Panc1 (cell line): Measurements from ENCODE around the gene HEPACAM2.

Experiments
- CTCF ChIP-seq: fragments of 450-650 bp; IDR thresholded peaks from 2 replicates; pipeline ENCODE4 v1.5.1; 2017; ENCODE audit warnings: mild to moderate bottlenecking
- SIN3A ChIP-seq: IDR thresholded peaks from 2 replicates; pipeline ENCODE4 v1.6.1; 2012; ENCODE audit warnings: low read depth, mild to moderate bottlenecking, low read length, moderate library complexity, borderline replicate concordance; ENCODE audit not compliant: insufficient read depth

GRCh38 chr7:93238131-93238530, 11.9 kb upstream of the HEPACAM2 start:
- TF ChIP-seq CTCF (no peak), SIN3A (no peak)
